C4-2B (cell line): ENCODE data around the gene TSHB.

Experiments
- ZFX ChIP-seq: fragments of 450-650 bp; IDR thresholded peaks from 2 replicates; pipeline ENCODE4 v1.6.1; 2017
- TF ChIP-seq, protein P1 (sequence below): fragments of 450-650 bp; conservative IDR thresholded peaks from 2 replicates; pipeline ENCODE4 v1.5.1; 2017; ENCODE audit warnings: mild to moderate bottlenecking

DNA sequence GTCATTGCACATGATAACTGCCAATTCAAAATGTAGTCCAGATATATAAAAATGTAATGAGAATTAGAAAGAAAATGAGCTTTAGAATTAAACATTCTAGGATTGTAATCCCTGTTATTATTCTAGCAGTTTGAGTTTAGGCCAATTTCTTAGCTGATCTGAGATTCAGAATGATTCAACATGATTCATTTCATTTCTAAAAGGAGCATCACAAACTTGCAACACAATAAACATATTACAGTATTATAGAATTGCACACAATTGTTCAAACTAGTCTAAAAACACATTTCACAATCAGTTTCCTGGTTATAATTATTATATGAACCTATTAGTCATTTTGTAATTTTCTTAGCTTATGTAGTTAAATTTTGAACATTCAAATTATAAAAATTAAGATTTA, 43.3 kb upstream of the TSHB start:
- TF ChIP-seq, protein P1, sequence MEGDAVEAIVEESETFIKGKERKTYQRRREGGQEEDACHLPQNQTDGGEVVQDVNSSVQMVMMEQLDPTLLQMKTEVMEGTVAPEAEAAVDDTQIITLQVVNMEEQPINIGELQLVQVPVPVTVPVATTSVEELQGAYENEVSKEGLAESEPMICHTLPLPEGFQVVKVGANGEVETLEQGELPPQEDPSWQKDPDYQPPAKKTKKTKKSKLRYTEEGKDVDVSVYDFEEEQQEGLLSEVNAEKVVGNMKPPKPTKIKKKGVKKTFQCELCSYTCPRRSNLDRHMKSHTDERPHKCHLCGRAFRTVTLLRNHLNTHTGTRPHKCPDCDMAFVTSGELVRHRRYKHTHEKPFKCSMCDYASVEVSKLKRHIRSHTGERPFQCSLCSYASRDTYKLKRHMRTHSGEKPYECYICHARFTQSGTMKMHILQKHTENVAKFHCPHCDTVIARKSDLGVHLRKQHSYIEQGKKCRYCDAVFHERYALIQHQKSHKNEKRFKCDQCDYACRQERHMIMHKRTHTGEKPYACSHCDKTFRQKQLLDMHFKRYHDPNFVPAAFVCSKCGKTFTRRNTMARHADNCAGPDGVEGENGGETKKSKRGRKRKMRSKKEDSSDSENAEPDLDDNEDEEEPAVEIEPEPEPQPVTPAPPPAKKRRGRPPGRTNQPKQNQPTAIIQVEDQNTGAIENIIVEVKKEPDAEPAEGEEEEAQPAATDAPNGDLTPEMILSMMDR: no peak
- no peak for TF ChIP-seq ZFX
